Measurements from ENCODE around the gene RGS10. TPM values are rescaled to one million over a fixed set of nuclear protein-coding genes. Genes with fewer than 3 reads are reported as not detected.

The RGS10 gene
- total RNA-seq, 4 donors from 2014 or later, result 18.6 to 32.6 (median 28.4) TPM

DNA sequence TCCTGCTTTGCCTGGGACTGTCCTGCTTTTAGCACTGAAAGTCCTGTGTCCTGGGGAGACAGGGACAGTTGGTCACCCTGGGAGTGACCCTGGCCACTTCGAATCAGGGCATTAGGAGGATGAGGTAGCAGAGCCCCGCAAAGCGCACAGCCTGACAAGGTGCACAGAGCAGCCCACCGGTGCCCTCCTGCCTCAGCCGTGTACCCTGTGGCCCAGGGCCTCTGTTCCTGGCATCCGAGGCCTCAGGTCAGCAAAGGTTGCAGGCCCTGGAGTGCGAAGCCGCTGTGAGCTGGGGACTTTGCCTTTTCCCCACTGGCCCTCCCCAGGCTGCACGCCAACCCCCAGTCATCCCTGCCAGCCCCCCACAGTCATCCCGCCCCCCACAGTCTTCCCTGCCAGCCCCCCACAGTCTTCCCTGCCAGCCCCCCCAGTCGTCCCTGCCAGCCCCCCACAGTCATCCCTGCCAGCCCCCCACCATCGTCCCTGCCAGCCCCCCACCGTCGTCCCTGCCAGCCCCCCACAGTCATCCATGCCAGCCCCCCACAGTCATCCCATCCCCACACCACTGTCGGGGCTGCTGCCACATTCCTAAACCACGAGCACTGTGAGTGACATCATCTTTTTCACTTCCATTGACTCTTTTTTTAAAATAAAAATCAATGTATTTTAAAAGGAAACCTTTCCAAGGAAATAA, 91.8 kb downstream of the RGS10 start:
- no peak overlapping the region for H3K4me3 ChIP-seq
- no peaks in the 10 kb centered on the region for H3K9me3 ChIP-seq
- TF ChIP-seq EP300 (IDR thresholded peaks at IDR 0.05) (no peak), POLR2A (IDR thresholded peaks at IDR 0.05) (no peak)
- TF ChIP-seq, protein P1, sequence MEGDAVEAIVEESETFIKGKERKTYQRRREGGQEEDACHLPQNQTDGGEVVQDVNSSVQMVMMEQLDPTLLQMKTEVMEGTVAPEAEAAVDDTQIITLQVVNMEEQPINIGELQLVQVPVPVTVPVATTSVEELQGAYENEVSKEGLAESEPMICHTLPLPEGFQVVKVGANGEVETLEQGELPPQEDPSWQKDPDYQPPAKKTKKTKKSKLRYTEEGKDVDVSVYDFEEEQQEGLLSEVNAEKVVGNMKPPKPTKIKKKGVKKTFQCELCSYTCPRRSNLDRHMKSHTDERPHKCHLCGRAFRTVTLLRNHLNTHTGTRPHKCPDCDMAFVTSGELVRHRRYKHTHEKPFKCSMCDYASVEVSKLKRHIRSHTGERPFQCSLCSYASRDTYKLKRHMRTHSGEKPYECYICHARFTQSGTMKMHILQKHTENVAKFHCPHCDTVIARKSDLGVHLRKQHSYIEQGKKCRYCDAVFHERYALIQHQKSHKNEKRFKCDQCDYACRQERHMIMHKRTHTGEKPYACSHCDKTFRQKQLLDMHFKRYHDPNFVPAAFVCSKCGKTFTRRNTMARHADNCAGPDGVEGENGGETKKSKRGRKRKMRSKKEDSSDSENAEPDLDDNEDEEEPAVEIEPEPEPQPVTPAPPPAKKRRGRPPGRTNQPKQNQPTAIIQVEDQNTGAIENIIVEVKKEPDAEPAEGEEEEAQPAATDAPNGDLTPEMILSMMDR (IDR thresholded peaks at IDR 0.05), result no peak
- H3K36me3 ChIP-seq, result peaks cover 0 to 93% (median 0%) of the 10 kb centered on the region in 3 donors
- 48 to 77% methylated on average over 11 to 14 of the region's 16 CpGs for WGBS, 2 donors
- H3K27me3 ChIP-seq, result no peaks in the 10 kb centered on the region
- H3K4me1 ChIP-seq, result peaks cover 0 to 20% (median under 1%) of the 10 kb centered on the region in 4 donors
- H3K27ac ChIP-seq, result no peak overlapping the region
- DNase-seq (ENCODE audit: low spot score in 2 of 2), result no peak

Other genes with a start within 250 kb of the RGS10 start
- gene TIAL1, start 54.2 kb upstream of the RGS10 start, total RNA-seq, result 100 to 1,000 TPM in 1 of 4 donors, 10 to 100 TPM in 3; 53.0 to 103 (median 87.2) TPM
- 10 to 100 TPM; 23.8 to 38.4 (median 32.0) TPM for gene BAG3, start 108.7 kb upstream of the RGS10 start, total RNA-seq
- 10 to 100 TPM; 22.7 to 39.8 (median 36.4) TPM for gene INPP5F, start 183.3 kb upstream of the RGS10 start, total RNA-seq

Measured in tibial nerve (tissue), 4 donors.